Suprapubic skin (tissue), 4 donors: Measurements from ENCODE around the gene CDC42EP2. TPM values are rescaled to one million over a fixed set of nuclear protein-coding genes. Genes with fewer than 3 reads are reported as not detected.
A peak's percentile ranks its signal among the peaks of the same experiment; 100 is the strongest.

Experiments used
- DNase-seq, 2 donors: peaks; one replicate each; pipeline ENCODE4 v3.0.0-alpha.2; 2019; ENCODE audit warnings: low spot score in 2 of 2
- H3K27ac ChIP-seq: fragments of 200-600 bp; sonication (generic); one replicate; pipeline ENCODE4 v1.5.1; 2019
- H3K27me3 ChIP-seq: fragments of 200-600 bp; sonication (generic); one replicate; pipeline ENCODE4 v1.5.1; 2019
- H3K36me3 ChIP-seq: fragments of 200-600 bp; sonication (generic); one replicate; pipeline ENCODE4 v1.5.1; 2019
- H3K4me1 ChIP-seq: fragments of 200-600 bp; sonication (generic); one replicate; pipeline ENCODE4 v1.5.1; 2019
- H3K4me3 ChIP-seq: fragments of 200-600 bp; sonication (generic); one replicate; pipeline ENCODE4 v1.5.1; 2019; ENCODE audit warnings: mild to moderate bottlenecking
- H3K9me3 ChIP-seq: fragments of 200-600 bp; sonication (generic); one replicate; pipeline ENCODE4 v1.5.1; 2019
- EP300 ChIP-seq: sonication (generic); formaldehyde crosslinking; IDR thresholded peaks from one replicate; pipeline ENCODE4 v1.6.1; 2017; ENCODE audit warnings: antibody characterized with exemption
- POLR2A ChIP-seq, 2 donors: fragments of 450-650 bp; IDR thresholded peaks; one replicate each; pipeline ENCODE4 v1.6.1; 2017; ENCODE audit warnings: antibody characterized with exemption in 2 of 2, mild to moderate bottlenecking in 2 of 2, moderate library complexity in 2 of 2
- POLR2AphosphoS5 ChIP-seq, 3 donors: sonication (generic); formaldehyde crosslinking; IDR thresholded peaks; one replicate each; pipeline ENCODE4 v1.6.1; 2017; ENCODE audit warnings: antibody characterized with exemption in 3 of 3
- WGBS: methylation state at CpG from one replicate; pipeline ENCODE4 v1.1.5; 2018; 5-methylcytosine and 5-hydroxymethylcytosine counted together
- total RNA-seq, 4 donors: library from RNA; depleted of rRNA; stranded (reverse); fragments of >200 nt; gene quantifications; one replicate each; pipeline ENCODE4 v1.1.0, GENCODE V29; 2016
- TF ChIP-seq, protein P1 (sequence below), 2 donors: fragments of 200-600 bp in 1 of 2; fragments of 450-650 bp in 1 of 2; sonication (generic) in 1 of 2; IDR thresholded peaks; one replicate each; pipeline ENCODE4 v1.5.1; 2016 to 2019; ENCODE audit warnings: antibody characterized with exemption in 2 of 2, mild to moderate bottlenecking in 1 of 2, moderate library complexity in 1 of 2

The CDC42EP2 gene
- total RNA-seq, 4 donors from 2014 or later: 1.9 to 8.3 (median 5.7) TPM

- TF ChIP-seq POLR2AphosphoS5 (IDR thresholded peaks at IDR 0.05) (no peak), EP300 (peak; percentile 56), POLR2A (IDR thresholded peaks at IDR 0.05) (no peak)
- TF ChIP-seq, protein P1, sequence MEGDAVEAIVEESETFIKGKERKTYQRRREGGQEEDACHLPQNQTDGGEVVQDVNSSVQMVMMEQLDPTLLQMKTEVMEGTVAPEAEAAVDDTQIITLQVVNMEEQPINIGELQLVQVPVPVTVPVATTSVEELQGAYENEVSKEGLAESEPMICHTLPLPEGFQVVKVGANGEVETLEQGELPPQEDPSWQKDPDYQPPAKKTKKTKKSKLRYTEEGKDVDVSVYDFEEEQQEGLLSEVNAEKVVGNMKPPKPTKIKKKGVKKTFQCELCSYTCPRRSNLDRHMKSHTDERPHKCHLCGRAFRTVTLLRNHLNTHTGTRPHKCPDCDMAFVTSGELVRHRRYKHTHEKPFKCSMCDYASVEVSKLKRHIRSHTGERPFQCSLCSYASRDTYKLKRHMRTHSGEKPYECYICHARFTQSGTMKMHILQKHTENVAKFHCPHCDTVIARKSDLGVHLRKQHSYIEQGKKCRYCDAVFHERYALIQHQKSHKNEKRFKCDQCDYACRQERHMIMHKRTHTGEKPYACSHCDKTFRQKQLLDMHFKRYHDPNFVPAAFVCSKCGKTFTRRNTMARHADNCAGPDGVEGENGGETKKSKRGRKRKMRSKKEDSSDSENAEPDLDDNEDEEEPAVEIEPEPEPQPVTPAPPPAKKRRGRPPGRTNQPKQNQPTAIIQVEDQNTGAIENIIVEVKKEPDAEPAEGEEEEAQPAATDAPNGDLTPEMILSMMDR (IDR thresholded peaks at IDR 0.05): no peak
- H3K36me3 ChIP-seq: peaks cover 46% of the 10 kb centered on the region
- H3K4me3 ChIP-seq: no peak overlapping the region
- WGBS: 78% methylated on average over 10 of the region's 10 CpGs
- H3K9me3 ChIP-seq: no peaks in the 10 kb centered on the region
- no peak for DNase-seq
- H3K4me1 ChIP-seq: peaks cover 59% of the 10 kb centered on the region
- peak overlapping the region; percentile 0 for H3K27ac ChIP-seq
- H3K27me3 ChIP-seq: no peaks in the 10 kb centered on the region
These were observed 20.7 kb upstream of the CDC42EP2 start for GRCh38 chr11:65293909-65294381.

GRCh38 chr11:65295001-65295400 is 19.7 kb upstream of the CDC42EP2 start:
- Histone ChIP-seq H3K4me1 (peaks cover 58% of the 10 kb centered on the region), H3K36me3 (peaks cover 43% of the 10 kb centered on the region), H3K27me3 (no peaks in the 10 kb centered on the region), H3K4me3 (no peak overlapping the region), H3K9me3 (no peaks in the 10 kb centered on the region), H3K27ac (no peak overlapping the region)
- TF ChIP-seq POLR2AphosphoS5 (IDR thresholded peaks at IDR 0.05) (no peak), POLR2A (IDR thresholded peaks at IDR 0.05) (no peak), EP300 (no peak)
- TF ChIP-seq, protein P1 (IDR thresholded peaks at IDR 0.05): no peak
- DNase-seq: no peak
- WGBS: 76% methylated on average over 11 of the region's 11 CpGs

GRCh38 chr11:65295571-65296341 is 18.9 kb upstream of the CDC42EP2 start:
- 97% methylated on average over 11 of the region's 11 CpGs for WGBS
- Histone ChIP-seq H3K9me3 (no peaks in the 10 kb centered on the region), H3K4me1 (peaks cover 51% of the 10 kb centered on the region), H3K27ac (peak overlapping the region; percentile 54), H3K36me3 (peaks cover 43% of the 10 kb centered on the region), H3K27me3 (no peaks in the 10 kb centered on the region), H3K4me3 (no peak overlapping the region)
- DNase-seq: no peak
- TF ChIP-seq POLR2A (IDR thresholded peaks at IDR 0.05): no peak
- no peak for TF ChIP-seq POLR2AphosphoS5 (IDR thresholded peaks at IDR 0.05)
- TF ChIP-seq EP300: no peak
- TF ChIP-seq, protein P1 (IDR thresholded peaks at IDR 0.05): no peak

DNA sequence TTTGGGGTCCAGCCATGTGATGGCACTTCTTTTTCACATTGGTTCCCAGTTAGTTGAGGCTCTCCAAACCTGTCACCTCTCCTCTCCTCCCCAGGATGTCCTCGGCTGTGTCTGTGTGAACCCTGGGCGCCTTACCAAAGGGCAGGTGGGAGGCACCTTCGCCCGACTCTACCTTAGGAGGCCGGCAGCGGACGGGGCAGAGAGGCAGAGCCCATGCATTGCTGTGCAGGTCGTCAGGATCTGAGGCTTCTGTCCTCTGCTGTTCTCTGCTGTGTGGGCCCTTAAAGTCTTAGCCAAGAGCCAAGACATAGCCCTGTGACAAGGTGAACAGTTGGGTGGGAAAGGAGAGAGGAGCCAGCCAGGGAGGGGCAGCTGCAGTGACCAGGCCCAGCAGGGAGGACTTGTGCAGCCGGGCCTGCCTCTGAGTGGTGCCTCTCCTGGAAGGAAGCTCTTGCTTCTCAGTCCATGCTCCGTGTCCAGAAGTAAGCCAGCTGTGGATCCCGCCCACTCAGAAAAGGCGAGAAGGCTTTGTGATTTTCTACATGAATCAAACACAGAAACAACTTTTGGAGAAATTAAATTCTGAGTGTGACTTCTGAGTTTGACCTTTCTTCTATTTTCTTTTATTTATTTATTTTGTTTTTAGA is 17.5 kb upstream of the CDC42EP2 start:
- H3K36me3 ChIP-seq: peaks cover 43% of the 10 kb centered on the region

GRCh38 chr11:65298131-65298535 is 16.5 kb upstream of the CDC42EP2 start:
- TF ChIP-seq POLR2A (IDR thresholded peaks at IDR 0.05) (no peak), POLR2AphosphoS5 (IDR thresholded peaks at IDR 0.05) (no peak), EP300 (no peak)
- TF ChIP-seq, protein P1 (IDR thresholded peaks at IDR 0.05): no peak
- 55% methylated on average over 2 of the region's 8 CpGs for WGBS
- Histone ChIP-seq H3K4me1 (peaks cover 36% of the 10 kb centered on the region), H3K4me3 (no peak overlapping the region), H3K27ac (peak overlapping the region; percentile 70), H3K27me3 (no peaks in the 10 kb centered on the region), H3K36me3 (peaks cover 43% of the 10 kb centered on the region), H3K9me3 (no peaks in the 10 kb centered on the region)
- DNase-seq: peak; percentile 81 to 92

More for the DNA sequence above, 17.5 kb upstream of the CDC42EP2 start:
- TF ChIP-seq EP300: no peak
- DNase-seq: no peak
- Histone ChIP-seq H3K27me3 (no peaks in the 10 kb centered on the region), H3K27ac (peak overlapping the region; percentile 54), H3K4me1 (peaks cover 46% of the 10 kb centered on the region), H3K9me3 (no peaks in the 10 kb centered on the region), H3K4me3 (no peak overlapping the region)
- WGBS: 74% methylated on average over 12 of the region's 12 CpGs
